Tibial artery (tissue), 4 donors: Measurements from ENCODE around the gene SLC43A3.

Experiments
- DNase-seq, 2 donors: peaks; one replicate each; pipeline ENCODE4 v3.0.0-alpha.2; 2019
- H3K27ac ChIP-seq, 2 donors: fragments of 200-600 bp; sonication (generic) in 1 of 2; 1 replicate in 1 of 2; 2 replicates in 1 of 2; pipeline ENCODE4 v1.5.1; 2018 to 2019; ENCODE audit warnings: mild to moderate bottlenecking in 1 of 2
- H3K27me3 ChIP-seq, 2 donors: fragments of 200-600 bp; sonication (generic) in 1 of 2; one replicate each; pipeline versions ENCODE4 v1.5.1 to v1.6.0; 2016 to 2019
- H3K36me3 ChIP-seq, 3 donors: fragments of 200-600 bp; sonication (generic) in 2 of 3; one replicate each; pipeline ENCODE4 v1.5.1; 2016 to 2019; ENCODE audit warnings: mild to moderate bottlenecking in 2 of 3
- H3K4me1 ChIP-seq, 4 donors: fragments of 200-600 bp; sonication (generic) in 2 of 4; 1 replicate in 3 of 4; 2 replicates in 1 of 4; pipeline ENCODE4 v1.5.1; 2016 to 2019
- H3K4me3 ChIP-seq, 2 donors: fragments of 200-600 bp; sonication (generic) in 1 of 2; 1 replicate in 1 of 2; 2 replicates in 1 of 2; pipeline ENCODE4 v1.5.1; 2018 to 2019; ENCODE audit warnings: mild to moderate bottlenecking in 2 of 2
- H3K9me3 ChIP-seq, 3 donors: fragments of 200-600 bp; sonication (generic) in 1 of 3; one replicate each; pipeline ENCODE4 v1.5.1; 2016 to 2019
- intact Hi-C: fragments of 100-400 bp; cut with DNase I; formaldehyde crosslinking; loops from one replicate; pipeline ENCODE4 v1.15.0; 2023; ENCODE audit warnings: low total_unique reads
- TF ChIP-seq, protein P1 (sequence below), 2 experiments: fragments of 200-600 bp in 1 of 2; fragments of 450-650 bp in 1 of 2; IDR thresholded peaks; one replicate each; pipeline ENCODE4 v1.5.1; 2017 to 2019; ENCODE audit warnings: antibody characterized with exemption in 2 of 2, mild to moderate bottlenecking in 1 of 2, moderate library complexity in 1 of 2

The SLC43A3 gene

DNA sequence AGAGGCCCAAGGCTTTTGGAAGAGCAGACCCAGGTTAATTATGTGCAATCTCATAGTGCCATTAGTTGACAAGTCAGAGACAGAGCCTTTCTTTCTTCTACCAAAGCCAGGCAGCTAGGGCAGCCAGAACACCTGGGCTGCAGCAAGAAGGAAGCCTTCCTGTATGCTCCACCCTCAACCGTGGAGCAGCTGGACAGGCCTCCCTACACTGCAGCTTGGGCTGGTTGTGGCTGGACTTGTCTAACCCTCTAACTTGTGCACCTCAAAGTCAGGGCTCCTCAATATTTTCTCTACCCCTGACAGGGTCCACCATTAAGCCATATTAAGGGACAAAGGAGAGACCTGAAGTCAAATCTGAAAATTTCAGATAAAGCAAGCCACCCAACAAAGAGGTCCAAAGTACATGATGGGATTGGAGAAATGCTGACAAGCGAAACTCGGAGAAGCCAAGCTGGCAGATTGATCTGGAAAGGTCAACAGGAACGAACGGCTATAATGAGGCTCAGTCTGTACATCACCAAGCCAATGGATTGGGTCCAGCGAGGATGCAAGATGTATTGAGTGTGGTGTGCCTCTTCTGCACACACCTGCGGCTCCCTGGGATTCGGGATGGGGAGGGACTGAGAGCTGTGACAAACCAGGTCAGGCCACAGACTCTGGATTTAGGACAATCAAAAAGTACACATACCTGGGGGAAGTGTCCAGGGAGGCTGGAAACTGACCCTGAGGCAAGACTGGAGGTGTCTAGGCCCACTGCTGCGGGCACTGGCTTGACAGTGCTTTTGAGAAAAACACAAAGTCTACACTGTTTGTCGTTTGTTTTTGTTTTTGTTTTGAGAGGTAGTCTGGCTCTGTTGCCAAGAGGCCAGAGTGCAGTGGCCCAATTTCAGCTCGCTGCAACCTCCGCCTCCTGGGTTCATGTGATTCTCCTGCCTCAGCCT, 11.7 kb upstream of the SLC43A3 start:
- DNase-seq = no peak
- no peak overlapping the region for H3K4me3 ChIP-seq
- no peaks in the 10 kb centered on the region for H3K36me3 ChIP-seq
- H3K9me3 ChIP-seq = no peaks in the 10 kb centered on the region
- H3K27ac ChIP-seq = no peak overlapping the region
- no peaks in the 10 kb centered on the region for H3K27me3 ChIP-seq
- H3K4me1 ChIP-seq = peaks cover 0 to 12% (median 0%) of the 10 kb centered on the region in 4 donors
- intact Hi-C loops = loop anchor here (10.0 kb wide), 1 partner anchor 94 kb away; no protein-coding TSS in a partner anchor
- TF ChIP-seq, protein P1, sequence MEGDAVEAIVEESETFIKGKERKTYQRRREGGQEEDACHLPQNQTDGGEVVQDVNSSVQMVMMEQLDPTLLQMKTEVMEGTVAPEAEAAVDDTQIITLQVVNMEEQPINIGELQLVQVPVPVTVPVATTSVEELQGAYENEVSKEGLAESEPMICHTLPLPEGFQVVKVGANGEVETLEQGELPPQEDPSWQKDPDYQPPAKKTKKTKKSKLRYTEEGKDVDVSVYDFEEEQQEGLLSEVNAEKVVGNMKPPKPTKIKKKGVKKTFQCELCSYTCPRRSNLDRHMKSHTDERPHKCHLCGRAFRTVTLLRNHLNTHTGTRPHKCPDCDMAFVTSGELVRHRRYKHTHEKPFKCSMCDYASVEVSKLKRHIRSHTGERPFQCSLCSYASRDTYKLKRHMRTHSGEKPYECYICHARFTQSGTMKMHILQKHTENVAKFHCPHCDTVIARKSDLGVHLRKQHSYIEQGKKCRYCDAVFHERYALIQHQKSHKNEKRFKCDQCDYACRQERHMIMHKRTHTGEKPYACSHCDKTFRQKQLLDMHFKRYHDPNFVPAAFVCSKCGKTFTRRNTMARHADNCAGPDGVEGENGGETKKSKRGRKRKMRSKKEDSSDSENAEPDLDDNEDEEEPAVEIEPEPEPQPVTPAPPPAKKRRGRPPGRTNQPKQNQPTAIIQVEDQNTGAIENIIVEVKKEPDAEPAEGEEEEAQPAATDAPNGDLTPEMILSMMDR (IDR thresholded peaks at IDR 0.05) = no peak

DNA sequence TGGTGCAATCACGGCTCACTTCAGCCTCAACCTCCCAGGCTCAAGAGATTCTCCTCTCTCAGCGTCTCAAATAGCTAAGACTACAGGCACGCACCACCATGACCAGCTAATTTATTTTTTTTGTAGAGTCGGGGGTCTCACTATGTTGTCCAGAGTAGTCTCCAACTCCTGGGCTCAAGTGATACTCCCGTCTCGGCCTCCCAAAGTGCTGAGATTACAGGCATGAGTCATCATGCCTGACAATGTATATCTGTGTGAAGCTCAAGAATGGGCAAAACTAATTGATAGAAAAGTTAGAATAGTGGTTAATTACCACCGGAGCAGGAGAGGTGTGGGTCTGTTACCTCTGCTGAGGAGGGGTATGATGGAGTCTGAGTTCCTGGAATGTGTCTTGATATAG, 9.1 kb upstream of the SLC43A3 start:
- H3K4me1 ChIP-seq = peaks cover 0 to 12% (median 0%) of the 10 kb centered on the region in 4 donors
- H3K36me3 ChIP-seq = no peaks in the 10 kb centered on the region
- no peak overlapping the region for H3K4me3 ChIP-seq
- TF ChIP-seq, protein P1 (IDR thresholded peaks at IDR 0.05) = no peak
- H3K27ac ChIP-seq = no peak overlapping the region
- no peaks in the 10 kb centered on the region for H3K9me3 ChIP-seq
- no peaks in the 10 kb centered on the region for H3K27me3 ChIP-seq
- DNase-seq = no peak
- intact Hi-C loops = loop anchor here (10.0 kb wide), 1 partner anchor 91 kb away; no protein-coding TSS in a partner anchor

DNA sequence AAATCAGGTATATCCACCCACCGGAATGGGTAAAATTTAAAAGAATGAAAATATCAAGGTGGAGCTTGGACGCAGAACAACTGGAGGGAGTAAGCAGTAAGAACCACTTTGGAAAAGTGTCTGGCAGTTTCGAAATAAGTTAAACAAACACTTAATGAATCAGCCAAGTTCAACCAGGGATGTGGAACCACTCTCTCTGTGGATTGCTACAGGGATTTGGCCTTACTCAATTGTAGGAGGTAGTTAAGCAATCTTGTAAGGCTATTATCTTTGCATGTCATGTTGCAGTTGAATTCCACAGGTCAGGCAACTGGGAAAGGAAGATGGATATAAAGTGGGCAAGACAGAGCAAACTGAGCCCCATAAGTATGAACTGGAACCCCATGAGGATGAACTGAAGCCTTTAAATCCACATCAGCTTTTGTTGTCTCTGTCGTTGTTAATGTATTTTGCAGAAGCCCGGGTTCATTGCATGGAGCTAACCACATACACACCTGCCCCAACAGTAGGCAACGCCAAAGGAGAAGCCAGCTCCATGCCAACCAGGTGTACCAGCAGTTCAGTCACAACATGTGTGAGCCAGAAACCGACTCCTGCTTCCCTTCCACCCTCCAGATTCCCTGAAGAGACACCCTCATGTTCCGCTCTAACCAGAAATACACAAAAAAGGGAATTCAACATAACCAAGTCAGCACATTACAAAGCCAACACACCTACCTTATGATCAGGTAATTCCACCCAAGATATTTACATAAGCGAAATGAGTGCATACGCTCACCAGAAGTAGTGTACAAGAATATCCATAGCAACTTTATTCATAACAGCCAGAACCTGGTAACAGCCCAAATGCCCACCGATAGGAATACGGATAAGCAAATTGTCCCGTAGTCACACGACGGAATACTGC, 8.0 kb upstream of the SLC43A3 start:
- Histone ChIP-seq H3K27me3 (no peaks in the 10 kb centered on the region), H3K36me3 (no peaks in the 10 kb centered on the region), H3K4me3 (no peak overlapping the region), H3K27ac (no peak overlapping the region), H3K4me1 (peaks cover 0 to 12% (median 0%) of the 10 kb centered on the region in 4 donors), H3K9me3 (no peaks in the 10 kb centered on the region)
- TF ChIP-seq, protein P1 (IDR thresholded peaks at IDR 0.05) = no peak
- intact Hi-C loops = loop anchor here (10.0 kb wide), 1 partner anchor 90 kb away; no protein-coding TSS in a partner anchor
- no peak for DNase-seq

DNA sequence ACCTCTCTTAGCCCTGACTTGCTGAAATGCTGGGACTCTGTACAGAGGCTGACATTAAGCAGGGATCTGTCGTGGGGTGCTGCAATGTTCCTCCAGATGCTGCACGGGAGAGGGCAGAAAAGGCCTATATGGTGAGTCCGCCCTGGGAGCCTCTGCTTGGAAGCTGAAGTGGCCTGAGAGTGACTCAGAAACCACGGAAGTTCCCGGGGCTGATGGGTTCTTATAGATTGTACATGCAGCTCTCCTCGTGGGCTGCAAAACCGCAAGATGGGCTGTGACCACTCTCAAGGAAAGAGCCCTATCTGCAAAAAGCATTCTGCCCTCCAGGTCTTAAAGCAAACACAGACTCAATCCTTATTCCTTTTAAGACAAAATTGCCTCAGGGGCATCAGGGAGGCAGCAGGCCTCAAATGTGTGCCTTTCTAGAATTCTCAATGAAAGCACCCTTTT, 5.8 kb upstream of the SLC43A3 start:
- Histone ChIP-seq H3K36me3 (no peaks in the 10 kb centered on the region), H3K4me3 (no peak overlapping the region), H3K4me1 (peaks cover 0 to 19% (median 8%) of the 10 kb centered on the region in 4 donors), H3K27ac (no peak overlapping the region), H3K27me3 (no peaks in the 10 kb centered on the region), H3K9me3 (no peaks in the 10 kb centered on the region)
- TF ChIP-seq, protein P1 (IDR thresholded peaks at IDR 0.05) = no peak
- intact Hi-C loops = loop anchor here (10.0 kb wide), 1 partner anchor 88 kb away; no protein-coding TSS in a partner anchor
- DNase-seq = no peak

DNA sequence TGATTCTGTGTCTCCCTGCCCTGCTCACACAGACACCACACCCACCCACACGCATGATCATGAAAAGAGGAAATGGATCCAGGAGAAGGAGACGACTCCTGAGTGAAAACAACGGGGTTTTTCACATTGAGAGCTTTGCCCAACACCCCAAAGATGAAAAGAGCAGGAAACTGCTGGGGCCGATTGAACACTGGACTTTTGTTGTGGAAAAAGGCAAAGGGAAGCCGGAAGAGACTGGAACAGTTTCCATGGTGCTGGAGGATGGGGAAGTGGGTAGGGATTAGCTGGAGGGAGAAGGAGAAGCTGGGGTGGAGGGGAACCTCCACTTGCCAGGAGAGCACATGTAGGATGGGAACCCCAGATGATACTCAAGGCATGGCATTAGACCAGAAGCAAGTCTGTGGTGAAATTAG, 5.2 kb upstream of the SLC43A3 start:
- intact Hi-C loops = loop anchor here (10.0 kb wide), 1 partner anchor 87 kb away; no protein-coding TSS in a partner anchor
- Histone ChIP-seq H3K4me3 (no peak overlapping the region), H3K27ac (no peak overlapping the region), H3K4me1 (peaks cover 0 to 25% (median 12%) of the 10 kb centered on the region in 4 donors), H3K27me3 (no peaks in the 10 kb centered on the region), H3K36me3 (no peaks in the 10 kb centered on the region), H3K9me3 (no peaks in the 10 kb centered on the region)
- TF ChIP-seq, protein P1 (IDR thresholded peaks at IDR 0.05) = no peak
- DNase-seq = no peak
